RWPE1 (cell line): Measurements from ENCODE around the gene ST7.

Experiments used
- CTCF ChIA-PET: fragments of 350-600 bp; sonication (Branson Sonifier 250); formaldehyde crosslinking; extraction: SDS; loops from one replicate; lab custom pipeline; 2021; lab: Yijun Ruan, JAX
- POLR2A ChIA-PET: fragments of 400-600 bp; formaldehyde crosslinking; extraction: SDS; loops from one replicate; lab custom pipeline; 2020; ENCODE audit warnings: antibody characterized with exemption; ENCODE audit not compliant: low non-redundant PET; lab: Yijun Ruan, JAX
- DNase-seq: peaks from one replicate; pipeline ENCODE4 v3.0.0; 2012; ENCODE audit warnings: low spot score
- H3K27ac ChIP-seq: fragments of 450-650 bp; 2 replicates; pipeline ENCODE4 v1.5.1; 2017
- CTCF ChIP-seq: fragments of 450-650 bp; conservative IDR thresholded peaks from 2 replicates; pipeline ENCODE4 v1.5.1; 2017; ENCODE audit warnings: low read depth, mild to moderate bottlenecking

Gene ST7

GRCh38 chr7:116977172-116977571 is 23.9 kb downstream of the ST7 start:
- POLR2A ChIA-PET: no interaction called here
- CTCF ChIA-PET: no interaction called here
- H3K27ac ChIP-seq: no peak overlapping the region
- TF ChIP-seq CTCF: no peak
- DNase-seq: no peak

- POLR2A ChIA-PET: no interaction called here
- TF ChIP-seq CTCF: no peak
- DNase-seq: no peak
- CTCF ChIA-PET: no interaction called here
- H3K27ac ChIP-seq: no peak overlapping the region
Measured at GRCh38 chr7:116978006-116978405, 24.7 kb downstream of the ST7 start.

- no peak overlapping the region for H3K27ac ChIP-seq
- POLR2A ChIA-PET: no interaction called here
- CTCF ChIA-PET: interaction anchor here (0.7 kb wide), 1 partner anchor 1969 kb away, joined by 4 read pairs; no protein-coding TSS in a partner anchor
- DNase-seq: no peak
- TF ChIP-seq CTCF: no peak
Measured at GRCh38 chr7:116979430-116979829, 26.1 kb downstream of the ST7 start.

- ChIA-PET POLR2A (no interaction called here), CTCF (no interaction called here)
- no peak for DNase-seq
- TF ChIP-seq CTCF: no peak
- H3K27ac ChIP-seq: no peak overlapping the region
Measured at GRCh38 chr7:116980354-116980753, 27.1 kb downstream of the ST7 start.

GRCh38 chr7:116981939-116982338 is 28.6 kb downstream of the ST7 start:
- DNase-seq: no peak
- CTCF ChIA-PET: no interaction called here
- no peak for TF ChIP-seq CTCF
- no peak overlapping the region for H3K27ac ChIP-seq
- POLR2A ChIA-PET: no interaction called here

GRCh38 chr7:116984511-116984910 is 31.2 kb downstream of the ST7 start:
- no peak overlapping the region for H3K27ac ChIP-seq
- POLR2A ChIA-PET: no interaction called here
- no peak for DNase-seq
- TF ChIP-seq CTCF: no peak
- CTCF ChIA-PET: interaction anchor here (0.6 to 1.6 kb wide), 12 partner anchors 8 to 145 kb away, joined by 3 to 7 read pairs (median 4); no protein-coding TSS in a partner anchor
